ENCODE data around the gene HOATZ.

The HOATZ gene

GRCh38 chr11:111479666-111480065, 34.9 kb upstream of the HOATZ start:
- no peak overlapping the region for H3K27ac ChIP-seq (ENCODE audit: low read depth, low read length)
- H2AFZ ChIP-seq (ENCODE audit: low read depth, low read length, severe bottlenecking) = no peak overlapping the region
- TF ChIP-seq EZH2phosphoT487 (conservative IDR thresholded peaks at IDR 0.05; ENCODE audit: low read length) = no peak
- TF ChIP-seq, protein P1, sequence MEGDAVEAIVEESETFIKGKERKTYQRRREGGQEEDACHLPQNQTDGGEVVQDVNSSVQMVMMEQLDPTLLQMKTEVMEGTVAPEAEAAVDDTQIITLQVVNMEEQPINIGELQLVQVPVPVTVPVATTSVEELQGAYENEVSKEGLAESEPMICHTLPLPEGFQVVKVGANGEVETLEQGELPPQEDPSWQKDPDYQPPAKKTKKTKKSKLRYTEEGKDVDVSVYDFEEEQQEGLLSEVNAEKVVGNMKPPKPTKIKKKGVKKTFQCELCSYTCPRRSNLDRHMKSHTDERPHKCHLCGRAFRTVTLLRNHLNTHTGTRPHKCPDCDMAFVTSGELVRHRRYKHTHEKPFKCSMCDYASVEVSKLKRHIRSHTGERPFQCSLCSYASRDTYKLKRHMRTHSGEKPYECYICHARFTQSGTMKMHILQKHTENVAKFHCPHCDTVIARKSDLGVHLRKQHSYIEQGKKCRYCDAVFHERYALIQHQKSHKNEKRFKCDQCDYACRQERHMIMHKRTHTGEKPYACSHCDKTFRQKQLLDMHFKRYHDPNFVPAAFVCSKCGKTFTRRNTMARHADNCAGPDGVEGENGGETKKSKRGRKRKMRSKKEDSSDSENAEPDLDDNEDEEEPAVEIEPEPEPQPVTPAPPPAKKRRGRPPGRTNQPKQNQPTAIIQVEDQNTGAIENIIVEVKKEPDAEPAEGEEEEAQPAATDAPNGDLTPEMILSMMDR (IDR thresholded peaks at IDR 0.05; ENCODE audit: insufficient read depth, low read length, poor library complexity, severe bottlenecking) = no peak
- no peaks in the 10 kb centered on the region for H3K27me3 ChIP-seq (ENCODE audit: low read length)
- H3K9me3 ChIP-seq (ENCODE audit: insufficient read depth, low read length) = 0 out of 2 replicates have a peak, but pooled peaks cover 4% of the 10 kb centered on the region
- H3K79me2 ChIP-seq (ENCODE audit: insufficient read depth, low read length) = no peaks in the 10 kb centered on the region
- H3F3A ChIP-seq (ENCODE audit: insufficient read depth) = no peaks in the 10 kb centered on the region
- H3K4me3 ChIP-seq (ENCODE audit: insufficient read depth, low read length, poor library complexity, severe bottlenecking) = no peak overlapping the region
- no peak overlapping the region for H3K4me2 ChIP-seq (ENCODE audit: low read depth, low read length, poor library complexity, severe bottlenecking)
- H3K9me2 ChIP-seq (replicated peaks; ENCODE audit: insufficient read depth, low read length) = no peaks in the 10 kb centered on the region
- no peak overlapping the region for H3K9ac ChIP-seq (ENCODE audit: low read length)
- H3K36me3 ChIP-seq (ENCODE audit: low read length) = no peaks in the 10 kb centered on the region
- H4K20me1 ChIP-seq (ENCODE audit: low read depth, low read length) = no peaks in the 10 kb centered on the region

DNA sequence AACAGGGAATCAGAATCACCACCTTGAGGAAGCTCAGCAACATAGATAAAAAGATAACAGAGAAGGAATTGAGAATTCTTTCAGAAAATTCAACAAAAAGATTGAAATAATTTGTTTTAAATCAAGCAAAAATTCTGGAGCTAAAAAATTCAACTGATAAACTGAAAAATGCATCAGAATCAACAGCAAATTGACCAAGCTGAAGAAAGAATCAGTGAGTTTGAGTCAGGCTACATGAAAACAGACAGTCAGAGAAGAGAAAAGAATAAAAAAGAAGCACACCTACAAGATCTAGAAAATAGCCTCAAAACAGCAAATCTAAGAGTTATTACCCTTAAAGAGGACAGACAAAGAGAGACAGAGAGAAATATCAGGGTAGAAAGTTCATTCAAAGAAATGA, 31.1 kb upstream of the HOATZ start:
- Histone ChIP-seq H3K27ac (ENCODE audit: low read depth, low read length) (no peak overlapping the region), H3K4me2 (ENCODE audit: low read depth, low read length, poor library complexity, severe bottlenecking) (no peak overlapping the region), H3K9ac (ENCODE audit: low read length) (no peak overlapping the region), H3K9me2 (replicated peaks; ENCODE audit: insufficient read depth, low read length) (no peaks in the 10 kb centered on the region), H3K4me3 (ENCODE audit: insufficient read depth, low read length, poor library complexity, severe bottlenecking) (no peak overlapping the region), H3F3A (ENCODE audit: insufficient read depth) (no peaks in the 10 kb centered on the region), H4K20me1 (ENCODE audit: low read depth, low read length) (no peaks in the 10 kb centered on the region), H3K9me3 (ENCODE audit: insufficient read depth, low read length) (0 out of 2 replicates have a peak, but pooled peaks cover 4% of the 10 kb centered on the region), H3K79me2 (ENCODE audit: insufficient read depth, low read length) (no peaks in the 10 kb centered on the region), H3K36me3 (ENCODE audit: low read length) (no peaks in the 10 kb centered on the region), H2AFZ (ENCODE audit: low read depth, low read length, severe bottlenecking) (no peak overlapping the region), H3K27me3 (ENCODE audit: low read length) (no peaks in the 10 kb centered on the region)
- TF ChIP-seq, protein P1 (IDR thresholded peaks at IDR 0.05; ENCODE audit: insufficient read depth, low read length, poor library complexity, severe bottlenecking) = no peak
- TF ChIP-seq EZH2phosphoT487 (conservative IDR thresholded peaks at IDR 0.05; ENCODE audit: low read length) = no peak

- TF ChIP-seq, protein P1 (IDR thresholded peaks at IDR 0.05; ENCODE audit: insufficient read depth, low read length, poor library complexity, severe bottlenecking) = no peak
- TF ChIP-seq EZH2phosphoT487 (conservative IDR thresholded peaks at IDR 0.05; ENCODE audit: low read length) = no peak
- Histone ChIP-seq H2AFZ (ENCODE audit: low read depth, low read length, severe bottlenecking) (no peak overlapping the region), H3K27me3 (ENCODE audit: low read length) (no peaks in the 10 kb centered on the region), H3K9me3 (ENCODE audit: insufficient read depth, low read length) (no peaks in the 10 kb centered on the region), H3K9me2 (replicated peaks; ENCODE audit: insufficient read depth, low read length) (no peaks in the 10 kb centered on the region), H3K4me3 (ENCODE audit: insufficient read depth, low read length, poor library complexity, severe bottlenecking) (no peak overlapping the region), H3K27ac (ENCODE audit: low read depth, low read length) (no peak overlapping the region), H3K4me2 (ENCODE audit: low read depth, low read length, poor library complexity, severe bottlenecking) (no peak overlapping the region), H3K79me2 (ENCODE audit: insufficient read depth, low read length) (no peaks in the 10 kb centered on the region), H3F3A (ENCODE audit: insufficient read depth) (no peaks in the 10 kb centered on the region), H3K36me3 (ENCODE audit: low read length) (no peaks in the 10 kb centered on the region), H3K9ac (ENCODE audit: low read length) (no peak overlapping the region), H4K20me1 (ENCODE audit: low read depth, low read length) (no peaks in the 10 kb centered on the region)
Measured at GRCh38 chr11:111490496-111490895, 24.1 kb upstream of the HOATZ start.

All from SU-DHL-6 (cell line).